PFSK-1 (cell line): ENCODE data around the gene ZFP82.

Source experiments
- FOXP2 ChIP-seq: optimal IDR thresholded peaks from 2 replicates; pipeline ENCODE3; 2011; ENCODE audit warnings: borderline replicate concordance, control low read depth, inconsistent platforms; ENCODE audit not compliant: insufficient read depth; ENCODE audit errors: extremely low read length, extremely low read depth
- POLR2AphosphoS5 ChIP-seq: IDR thresholded peaks from 2 replicates; pipeline ENCODE4 v1.6.1; 2012; ENCODE audit warnings: low read depth, mild to moderate bottlenecking, control low read depth, low read length, moderate library complexity
- REST ChIP-seq, 2 experiments: IDR thresholded peaks; 2 replicates each; pipeline versions ENCODE4 v1.6.1 to v1.8.0; 2011 to 2012; ENCODE audit warnings: low read depth in 2 of 2, low read length in 2 of 2, control low read depth in 1 of 2, inconsistent platforms in 1 of 2, mild to moderate bottlenecking in 1 of 2, moderate library complexity in 1 of 2; ENCODE audit not compliant: insufficient read depth in 1 of 2
- SIN3A ChIP-seq: IDR thresholded peaks from 2 replicates; pipeline ENCODE4 v1.6.1; 2012; ENCODE audit warnings: mild to moderate bottlenecking, low read length, moderate library complexity, borderline replicate concordance; ENCODE audit not compliant: insufficient read depth

GRCh38 chr19:36417752-36418286 is 625 bp downstream of the ZFP82 start:
- TF ChIP-seq FOXP2, result no peak
- no peak for TF ChIP-seq SIN3A
- TF ChIP-seq POLR2AphosphoS5, result no peak
- no peak for TF ChIP-seq REST (IDR thresholded peaks at IDR 0.05; ENCODE audit: insufficient read depth in 1 of 2, low read depth in 2 of 2, low read length in 2 of 2)
